Endodermal cell (in vitro differentiated cells): ENCODE data around the gene FBXO46. TPM values are rescaled to one million over a fixed set of nuclear protein-coding genes. Genes with fewer than 3 reads are reported as not detected.

Experiments used
- DNase-seq: peaks from one replicate; pipeline ENCODE4 v3.0.0-alpha.2; 2017
- H3K27ac ChIP-seq: 2 replicates; pipeline ENCODE4 v1.5.1; 2013; ENCODE audit warnings: mild to moderate bottlenecking, low read depth, low read length, moderate library complexity
- H3K27me3 ChIP-seq: 2 replicates; pipeline ENCODE4 v1.6.1; 2013; ENCODE audit warnings: mild to moderate bottlenecking, low read length, moderate library complexity; ENCODE audit not compliant: insufficient read depth, control insufficient read depth, poor library complexity, severe bottlenecking
- H3K36me3 ChIP-seq: 2 replicates; pipeline ENCODE4 v1.7.0; 2013; ENCODE audit warnings: mild to moderate bottlenecking, low read length, moderate library complexity; ENCODE audit not compliant: control insufficient read depth, insufficient read depth
- H3K4me1 ChIP-seq: one replicate; pipeline ENCODE4 v1.7.0; 2013; ENCODE audit warnings: low read length; ENCODE audit not compliant: control insufficient read depth, insufficient read depth
- H3K4me3 ChIP-seq: 2 replicates; pipeline ENCODE4 v1.5.1; 2013; ENCODE audit warnings: mild to moderate bottlenecking, low read length, moderate library complexity
- H3K9ac ChIP-seq: 2 replicates; pipeline ENCODE4 v1.6.1; 2013; ENCODE audit warnings: mild to moderate bottlenecking, low read length, moderate library complexity; ENCODE audit not compliant: poor library complexity, severe bottlenecking; ENCODE audit errors: extremely low read depth
- H3K9me3 ChIP-seq: 2 replicates; pipeline ENCODE4 v1.6.1; 2013; ENCODE audit warnings: mild to moderate bottlenecking, low read length, moderate library complexity; ENCODE audit not compliant: control insufficient read depth
- H3K27ac Mint-ChIP-seq: 2 replicates; pipeline ENCODE4 v1.8.0; 2020; ENCODE audit warnings: mixed read lengths
- H3K27me3 Mint-ChIP-seq: 2 replicates; pipeline ENCODE4 v1.8.0; 2021; ENCODE audit warnings: mild to moderate bottlenecking, mixed read lengths; ENCODE audit not compliant: insufficient read depth
- H3K36me3 Mint-ChIP-seq: 2 replicates; pipeline ENCODE4 v1.8.0; 2020; ENCODE audit warnings: low read depth, mixed read lengths
- H3K4me1 Mint-ChIP-seq: 2 replicates; pipeline ENCODE4 v1.8.0; 2020; ENCODE audit warnings: mixed read lengths
- H3K4me3 Mint-ChIP-seq: 2 replicates; pipeline ENCODE4 v1.8.0; 2020; ENCODE audit warnings: mild to moderate bottlenecking, moderate library complexity, mixed read lengths
- H3K9me3 Mint-ChIP-seq: 2 replicates; pipeline ENCODE4 v1.8.0; 2020; ENCODE audit warnings: mild to moderate bottlenecking, mixed read lengths
- WGBS, 2 experiments: methylation state at CpG; one replicate each; pipeline versions ENCODE4 v1.1.5 to v1.1.7; 2013; ENCODE audit warnings: missing lambda C conversion rate in 2 of 2, mixed read lengths in 1 of 2; ENCODE audit not compliant: insufficient coverage in 1 of 2, insufficient read length in 1 of 2; 5-methylcytosine and 5-hydroxymethylcytosine counted together
- total RNA-seq, 2 donors: library from RNA; stranded (reverse); fragmentation: NEBNext Ultra II Directional in 1 of 2; extraction: Animal tissue kit (Norgen Biotek cat#: 25700) in 1 of 2; gene quantifications; 2 replicates in 1 of 2; 3 replicates in 1 of 2; pipeline ENCODE4 v1.2.1, GENCODE V29; 2021
- TF ChIP-seq, protein P1 (sequence below): fragments of 200-600 bp; sonication (generic); conservative IDR thresholded peaks from 2 replicates; pipeline ENCODE4 v1.5.0; 2021; ENCODE audit warnings: antibody characterized with exemption, mild to moderate bottlenecking

The FBXO46 gene
- total RNA-seq, 2 donors from 2014 or later, result 36.5 to 42.8 TPM

DNA sequence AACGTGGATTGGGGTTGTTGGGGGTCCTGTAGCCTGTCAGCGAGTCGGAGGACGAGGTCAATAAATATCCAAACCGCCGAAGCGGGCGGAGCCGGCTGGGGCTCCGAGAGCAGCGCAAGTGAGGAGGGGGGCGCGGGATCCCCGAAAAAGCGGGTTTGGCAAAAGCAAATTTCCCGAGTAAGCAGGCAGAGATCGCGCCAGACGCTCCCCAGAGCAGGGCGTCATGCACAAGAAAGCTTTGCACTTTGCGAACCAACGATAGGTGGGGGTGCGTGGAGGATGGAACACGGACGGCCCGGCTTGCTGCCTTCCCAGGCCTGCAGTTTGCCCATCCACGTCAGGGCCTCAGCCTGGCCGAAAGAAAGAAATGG, 39.1 kb upstream of the FBXO46 start:
- Mint-ChIP-seq H3K36me3 (peaks cover 20% of the 10 kb centered on the region), H3K9me3 (no peaks in the 10 kb centered on the region), H3K4me1 (peaks cover 14% of the 10 kb centered on the region), H3K27me3 (no peaks in the 10 kb centered on the region), H3K27ac (peak overlapping the region; percentile 98), H3K4me3 (peak overlapping the region; percentile 95)
- Histone ChIP-seq H3K36me3 (peaks cover 4% of the 10 kb centered on the region), H3K4me1 (peaks cover 8% of the 10 kb centered on the region), H3K9ac (peak overlapping the region; percentile 76), H3K9me3 (no peaks in the 10 kb centered on the region), H3K4me3 (peak overlapping the region; percentile 83), H3K27me3 (no peaks in the 10 kb centered on the region), H3K27ac (peak overlapping the region; percentile 96)
- TF ChIP-seq, protein P1, sequence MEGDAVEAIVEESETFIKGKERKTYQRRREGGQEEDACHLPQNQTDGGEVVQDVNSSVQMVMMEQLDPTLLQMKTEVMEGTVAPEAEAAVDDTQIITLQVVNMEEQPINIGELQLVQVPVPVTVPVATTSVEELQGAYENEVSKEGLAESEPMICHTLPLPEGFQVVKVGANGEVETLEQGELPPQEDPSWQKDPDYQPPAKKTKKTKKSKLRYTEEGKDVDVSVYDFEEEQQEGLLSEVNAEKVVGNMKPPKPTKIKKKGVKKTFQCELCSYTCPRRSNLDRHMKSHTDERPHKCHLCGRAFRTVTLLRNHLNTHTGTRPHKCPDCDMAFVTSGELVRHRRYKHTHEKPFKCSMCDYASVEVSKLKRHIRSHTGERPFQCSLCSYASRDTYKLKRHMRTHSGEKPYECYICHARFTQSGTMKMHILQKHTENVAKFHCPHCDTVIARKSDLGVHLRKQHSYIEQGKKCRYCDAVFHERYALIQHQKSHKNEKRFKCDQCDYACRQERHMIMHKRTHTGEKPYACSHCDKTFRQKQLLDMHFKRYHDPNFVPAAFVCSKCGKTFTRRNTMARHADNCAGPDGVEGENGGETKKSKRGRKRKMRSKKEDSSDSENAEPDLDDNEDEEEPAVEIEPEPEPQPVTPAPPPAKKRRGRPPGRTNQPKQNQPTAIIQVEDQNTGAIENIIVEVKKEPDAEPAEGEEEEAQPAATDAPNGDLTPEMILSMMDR, result no peak
- 1 to 3% methylated on average over 21 to 28 of the region's 28 CpGs for WGBS, 2 experiments
- no peak for DNase-seq

DNA sequence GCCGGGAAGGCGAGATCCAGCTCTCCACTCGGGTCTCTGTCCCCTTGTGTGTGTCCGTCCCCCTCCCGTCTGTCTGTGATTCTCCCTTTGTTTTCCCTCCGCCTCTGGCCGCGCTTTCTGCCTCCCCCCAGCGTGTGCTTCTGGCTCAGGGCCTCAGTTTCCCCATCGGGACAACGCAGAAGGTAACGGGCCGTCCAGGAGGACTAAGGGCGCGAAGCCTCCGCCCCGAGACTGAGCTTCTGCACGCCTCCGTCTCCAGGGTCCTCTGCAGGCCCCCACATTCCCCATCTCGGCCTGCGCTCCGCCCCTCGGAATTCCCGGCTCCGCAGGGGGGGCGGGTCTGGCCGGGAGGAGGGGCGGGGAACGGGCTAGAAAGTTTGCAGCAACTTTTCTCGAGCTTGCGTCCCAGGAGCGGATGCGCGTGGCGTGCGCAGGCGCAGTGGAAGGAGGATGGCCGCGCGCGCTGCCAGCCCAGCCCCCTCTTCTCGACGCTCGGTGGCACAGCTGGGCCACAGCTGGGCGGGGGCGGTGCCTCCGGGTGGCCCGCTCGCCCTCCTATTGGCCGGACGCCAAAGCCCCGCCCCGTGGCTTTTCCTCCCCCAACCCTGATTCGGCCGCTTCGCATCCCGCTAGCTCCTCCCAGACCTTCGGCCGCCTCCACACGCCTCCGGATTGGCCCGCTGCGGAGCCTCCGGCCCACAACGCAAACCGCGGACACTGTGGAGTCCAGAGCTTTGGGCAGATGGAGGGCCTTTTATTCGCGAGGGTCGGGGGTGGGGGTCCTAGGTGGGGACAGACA, 38.5 kb upstream of the FBXO46 start, which contains the start of gene SIX5:
Gene SIX5, minus strand, starts transcription at position 269 of the 799 bp plus-strand sequence. CDS start 408 bp downstream, outside the sequence.
- peak within 1 kb of the TSS; percentile 100 for H3K27ac Mint-ChIP-seq
- peak within 1 kb of the TSS; percentile 95 for H3K4me3 Mint-ChIP-seq
- Histone ChIP-seq H3K9me3 (no peaks in the 10 kb centered on the region), H3K27me3 (no peaks in the 10 kb centered on the region), H3K9ac (peak within 1 kb of the TSS; percentile 97), H3K4me1 (peaks cover 13% of the 10 kb centered on the region), H3K4me3 (peak within 1 kb of the TSS; percentile 90), H3K36me3 (peaks cover 4% of the 10 kb centered on the region), H3K27ac (peak within 1 kb of the TSS; percentile 97)
- peaks cover 16% of the 10 kb centered on the region for H3K36me3 Mint-ChIP-seq
- H3K27me3 Mint-ChIP-seq, result no peaks in the 10 kb centered on the region
- peaks cover 18% of the 10 kb centered on the region for H3K4me1 Mint-ChIP-seq
- DNase-seq, result peak; percentile 99
- TF ChIP-seq, protein P1, result no peak
- no peaks in the 10 kb centered on the region for H3K9me3 Mint-ChIP-seq
- WGBS, 2 experiments, result 0% methylated on average over 16 to 70 of the region's 70 CpGs

DNA sequence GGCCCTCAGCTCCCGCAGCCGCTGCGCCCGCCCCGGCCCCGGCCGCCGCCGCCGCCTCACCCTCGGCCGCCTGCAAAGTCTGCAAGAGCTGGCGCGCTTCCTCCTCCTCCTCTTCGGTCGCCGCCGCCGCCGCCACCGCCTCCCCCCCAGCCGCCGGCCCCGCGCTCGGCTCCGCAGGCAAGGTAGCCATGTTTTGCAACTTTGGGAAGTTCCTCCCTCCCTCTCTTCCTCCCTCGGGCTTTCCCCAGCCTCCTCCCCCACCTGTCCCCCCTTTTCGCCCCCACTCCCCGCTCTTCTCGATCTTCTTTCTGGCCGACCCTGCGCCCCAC, 37.9 kb upstream of the FBXO46 start:
- H3K36me3 Mint-ChIP-seq, result peaks cover 15% of the 10 kb centered on the region
- no peaks in the 10 kb centered on the region for H3K9me3 ChIP-seq
- peak overlapping the region; percentile 97 for H3K27ac ChIP-seq
- H3K36me3 ChIP-seq, result peaks cover 4% of the 10 kb centered on the region
- no peaks in the 10 kb centered on the region for H3K27me3 Mint-ChIP-seq
- TF ChIP-seq, protein P1, result no peak
- H3K27ac Mint-ChIP-seq, result peak overlapping the region; percentile 100
- no peaks in the 10 kb centered on the region for H3K27me3 ChIP-seq
- H3K9me3 Mint-ChIP-seq, result no peaks in the 10 kb centered on the region
- peak overlapping the region; percentile 90 for H3K4me3 ChIP-seq
- peak; percentile 81 for DNase-seq
- H3K9ac ChIP-seq, result peak overlapping the region; percentile 97
- peak overlapping the region; percentile 95 for H3K4me3 Mint-ChIP-seq
- 0% methylated on average over 13 to 33 of the region's 33 CpGs for WGBS, 2 experiments
- H3K4me1 Mint-ChIP-seq, result peaks cover 18% of the 10 kb centered on the region
- peaks cover 13% of the 10 kb centered on the region for H3K4me1 ChIP-seq
